Measurements from ENCODE around the gene CCDC93. TPM values are rescaled to one million over a fixed set of nuclear protein-coding genes. Genes with fewer than 3 reads are reported as not detected.

The CCDC93 gene
- total RNA-seq, 4 donors from 2014 or later: 25.6 to 52.4 (median 33.1) TPM

GRCh38 chr2:118050386-118050785, 36.5 kb upstream of the CCDC93 start:
- 45 to 63% methylated on average over 3 of the region's 3 CpGs for WGBS, 2 donors
- no peaks in the 10 kb centered on the region for H3K36me3 ChIP-seq
- H3K27ac ChIP-seq: no peak overlapping the region
- DNase-seq: no peak
- no peaks in the 10 kb centered on the region for H3K4me1 ChIP-seq
- H3K9me3 ChIP-seq: no peaks in the 10 kb centered on the region
- intact Hi-C loops (cut with DNase I): no loop called here
- no peaks in the 10 kb centered on the region for H3K27me3 ChIP-seq
- no peak overlapping the region for H3K4me3 ChIP-seq (replicated peaks in 1 of 3)
- no peak for TF ChIP-seq CTCF (IDR thresholded peaks at IDR 0.05)
- TF ChIP-seq POLR2A (IDR thresholded peaks at IDR 0.05): no peak

- Histone ChIP-seq H3K27me3 (no peaks in the 10 kb centered on the region), H3K27ac (no peak overlapping the region), H3K9me3 (no peaks in the 10 kb centered on the region), H3K4me1 (no peaks in the 10 kb centered on the region), H3K36me3 (no peaks in the 10 kb centered on the region), H3K4me3 (replicated peaks in 1 of 3) (no peak overlapping the region)
- intact Hi-C loops (cut with DNase I): loop anchor here (10.0 kb wide), 1 partner anchor 805 kb away; no protein-coding TSS in a partner anchor
- DNase-seq: no peak
- TF ChIP-seq POLR2A (IDR thresholded peaks at IDR 0.05): no peak
- TF ChIP-seq CTCF (IDR thresholded peaks at IDR 0.05): no peak
Observed at GRCh38 chr2:118049816-118050140, 35.9 kb upstream of the CCDC93 start.

- TF ChIP-seq CTCF (IDR thresholded peaks at IDR 0.05): no peak
- TF ChIP-seq POLR2A (IDR thresholded peaks at IDR 0.05): no peak
- Histone ChIP-seq H3K27ac (no peak overlapping the region), H3K27me3 (no peaks in the 10 kb centered on the region), H3K9me3 (no peaks in the 10 kb centered on the region), H3K36me3 (no peaks in the 10 kb centered on the region), H3K4me1 (no peaks in the 10 kb centered on the region), H3K4me3 (replicated peaks in 1 of 3) (no peak overlapping the region)
- no peak for DNase-seq
- 69 to 74% methylated on average over 3 of the region's 3 CpGs for WGBS, 2 donors
- intact Hi-C loops (cut with DNase I): loop anchor here (10.0 kb wide), 1 partner anchor 806 kb away; no protein-coding TSS in a partner anchor
Observed at GRCh38 chr2:118049140-118049815, 35.4 kb upstream of the CCDC93 start.

- 78 to 79% methylated on average over 3 of the region's 3 CpGs for WGBS, 2 donors
- Histone ChIP-seq H3K36me3 (no peaks in the 10 kb centered on the region), H3K27ac (no peak overlapping the region), H3K4me3 (replicated peaks in 1 of 3) (no peak overlapping the region), H3K4me1 (no peaks in the 10 kb centered on the region), H3K27me3 (no peaks in the 10 kb centered on the region), H3K9me3 (no peaks in the 10 kb centered on the region)
- no peak for TF ChIP-seq CTCF (IDR thresholded peaks at IDR 0.05)
- TF ChIP-seq POLR2A (IDR thresholded peaks at IDR 0.05): no peak
- no peak for DNase-seq
- intact Hi-C loops (cut with DNase I): loop anchor here (10.0 kb wide), 1 partner anchor 806 kb away; no protein-coding TSS in a partner anchor
Observed at GRCh38 chr2:118048401-118048800, 34.5 kb upstream of the CCDC93 start.

- H3K4me1 ChIP-seq: no peaks in the 10 kb centered on the region
- H3K4me3 ChIP-seq (replicated peaks in 1 of 3): no peak overlapping the region
- no peak for DNase-seq
- H3K27me3 ChIP-seq: no peaks in the 10 kb centered on the region
- no peaks in the 10 kb centered on the region for H3K9me3 ChIP-seq
- H3K27ac ChIP-seq: no peak overlapping the region
- intact Hi-C loops (cut with DNase I): loop anchor here (10.0 kb wide), 1 partner anchor 807 kb away; no protein-coding TSS in a partner anchor
- TF ChIP-seq CTCF (IDR thresholded peaks at IDR 0.05): no peak
- TF ChIP-seq POLR2A (IDR thresholded peaks at IDR 0.05): no peak
- 63 to 75% methylated on average over 3 of the region's 3 CpGs for WGBS, 2 donors
- H3K36me3 ChIP-seq: no peaks in the 10 kb centered on the region
Observed at GRCh38 chr2:118047380-118047826, 33.5 kb upstream of the CCDC93 start.
